Measurements from ENCODE around the gene CFAP92.

The CFAP92 gene

GRCh38 chr3:128967748-128968355, 26.0 kb downstream of the CFAP92 start:
- no peaks in the 10 kb centered on the region for H3K9me3 Mint-ChIP-seq
- peaks cover 7% of the 10 kb centered on the region for H3K4me1 Mint-ChIP-seq (ENCODE audit: low read depth)
- no peaks in the 10 kb centered on the region for H3K36me3 Mint-ChIP-seq (ENCODE audit: low read depth)
- H3K4me3 Mint-ChIP-seq, result no peak overlapping the region
- no peak overlapping the region for H3K27ac Mint-ChIP-seq
- H3K27me3 Mint-ChIP-seq, result no peaks in the 10 kb centered on the region
- DNase-seq, result no peak

DNA sequence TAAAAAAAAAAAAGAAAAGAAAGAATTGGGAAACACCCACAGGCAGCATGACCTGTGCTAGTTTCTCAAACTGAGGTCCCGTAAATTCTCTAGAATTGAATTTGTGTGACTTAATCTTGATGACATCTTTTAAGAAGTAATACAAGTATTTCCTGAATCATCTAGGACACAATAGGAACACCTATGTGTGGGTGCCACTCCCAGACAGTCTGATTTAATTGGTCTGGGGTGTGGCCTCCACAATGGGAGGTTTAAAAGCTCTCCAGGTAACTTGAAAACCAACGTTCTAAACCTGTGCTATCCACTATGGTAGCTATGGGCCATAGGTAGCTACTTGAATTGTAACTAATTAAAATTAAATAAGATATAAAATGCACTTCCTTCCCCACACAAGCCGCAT, 28.1 kb downstream of the CFAP92 start:
- Mint-ChIP-seq H3K36me3 (ENCODE audit: low read depth) (no peaks in the 10 kb centered on the region), H3K4me1 (ENCODE audit: low read depth) (peaks cover 7% of the 10 kb centered on the region), H3K4me3 (no peak overlapping the region), H3K27me3 (no peaks in the 10 kb centered on the region), H3K9me3 (no peaks in the 10 kb centered on the region), H3K27ac (no peak overlapping the region)
- no peak for DNase-seq

DNA sequence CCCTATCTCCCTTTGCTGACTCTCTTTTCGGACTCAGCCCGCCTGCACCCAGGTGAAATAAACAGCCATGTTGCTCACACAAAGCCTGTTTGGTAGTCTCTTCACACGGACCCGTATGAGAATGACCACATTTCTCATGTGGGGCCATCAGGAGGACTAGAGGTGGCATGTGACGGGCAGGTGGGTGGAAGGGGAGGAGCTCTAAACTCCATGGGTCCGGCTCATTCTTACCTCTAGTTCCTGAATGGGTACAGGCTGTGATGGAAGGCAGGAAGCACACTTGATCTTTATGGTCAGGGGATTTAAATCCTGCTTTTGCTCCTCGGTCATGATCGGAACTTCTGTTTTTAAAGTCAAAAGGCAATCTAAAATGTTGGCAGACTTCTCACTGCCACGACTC, 28.6 kb downstream of the CFAP92 start:
- peaks cover 3% of the 10 kb centered on the region for H3K4me1 Mint-ChIP-seq (ENCODE audit: low read depth)
- H3K4me3 Mint-ChIP-seq, result no peak overlapping the region
- H3K27ac Mint-ChIP-seq, result no peak overlapping the region
- no peaks in the 10 kb centered on the region for H3K9me3 Mint-ChIP-seq
- no peak for DNase-seq
- no peaks in the 10 kb centered on the region for H3K36me3 Mint-ChIP-seq (ENCODE audit: low read depth)
- H3K27me3 Mint-ChIP-seq, result no peaks in the 10 kb centered on the region

GRCh38 chr3:128956440-128956839, 37.4 kb downstream of the CFAP92 start:
- Mint-ChIP-seq H3K9me3 (peaks cover 4% of the 10 kb centered on the region), H3K4me3 (no peak overlapping the region), H3K27ac (no peak overlapping the region), H3K36me3 (ENCODE audit: low read depth) (no peaks in the 10 kb centered on the region), H3K27me3 (no peaks in the 10 kb centered on the region), H3K4me1 (ENCODE audit: low read depth) (no peaks in the 10 kb centered on the region)
- DNase-seq, result no peak

DNA sequence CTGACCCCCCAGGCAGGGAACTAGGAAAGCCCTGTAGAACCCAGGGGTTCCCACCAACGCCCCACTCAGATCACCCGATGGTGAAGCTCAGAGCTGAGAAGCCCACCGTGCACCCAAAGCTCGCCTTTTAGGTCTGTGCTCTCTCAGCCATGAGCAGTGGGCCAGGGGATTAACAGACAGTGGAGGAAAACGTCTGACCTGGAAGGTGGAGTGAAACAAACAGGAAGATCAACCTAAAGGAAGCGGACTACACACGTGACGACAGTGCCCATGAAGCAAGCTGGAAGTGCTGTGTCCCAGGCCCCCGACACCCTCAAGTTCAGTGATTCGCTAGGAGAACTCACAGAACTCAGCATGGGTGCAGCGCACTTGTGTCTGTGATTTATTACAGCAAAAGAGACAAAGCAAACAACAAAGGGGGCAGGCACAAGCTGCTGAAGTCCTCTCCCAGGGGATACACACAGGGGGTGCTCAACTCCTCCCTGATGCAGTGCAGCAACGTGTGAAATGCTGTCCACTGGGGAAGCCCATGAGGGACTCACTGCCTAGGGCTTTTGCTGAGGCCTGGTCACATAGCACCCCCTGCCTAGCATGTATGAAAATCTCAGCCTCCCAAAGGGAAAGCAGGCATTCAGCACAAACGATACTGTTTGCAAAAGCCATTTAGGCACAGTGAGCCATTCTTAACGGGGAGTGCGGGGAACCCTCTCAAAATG, 43.5 kb downstream of the CFAP92 start:
- Mint-ChIP-seq H3K4me3 (no peak overlapping the region), H3K4me1 (ENCODE audit: low read depth) (no peaks in the 10 kb centered on the region), H3K27me3 (no peaks in the 10 kb centered on the region), H3K36me3 (ENCODE audit: low read depth) (no peaks in the 10 kb centered on the region), H3K9me3 (no peaks in the 10 kb centered on the region), H3K27ac (no peak overlapping the region)
- no peak for DNase-seq

GRCh38 chr3:128949158-128949557, 44.7 kb downstream of the CFAP92 start:
- Mint-ChIP-seq H3K9me3 (no peaks in the 10 kb centered on the region), H3K4me3 (no peak overlapping the region), H3K4me1 (ENCODE audit: low read depth) (no peaks in the 10 kb centered on the region), H3K27me3 (no peaks in the 10 kb centered on the region), H3K36me3 (ENCODE audit: low read depth) (no peaks in the 10 kb centered on the region), H3K27ac (no peak overlapping the region)
- no peak for DNase-seq

GRCh38 chr3:128946411-128946810, 47.5 kb downstream of the CFAP92 start:
- H3K9me3 Mint-ChIP-seq, result no peaks in the 10 kb centered on the region
- no peak overlapping the region for H3K27ac Mint-ChIP-seq
- no peak for DNase-seq
- no peaks in the 10 kb centered on the region for H3K4me1 Mint-ChIP-seq (ENCODE audit: low read depth)
- no peaks in the 10 kb centered on the region for H3K27me3 Mint-ChIP-seq
- no peaks in the 10 kb centered on the region for H3K36me3 Mint-ChIP-seq (ENCODE audit: low read depth)
- H3K4me3 Mint-ChIP-seq, result no peak overlapping the region

DNA sequence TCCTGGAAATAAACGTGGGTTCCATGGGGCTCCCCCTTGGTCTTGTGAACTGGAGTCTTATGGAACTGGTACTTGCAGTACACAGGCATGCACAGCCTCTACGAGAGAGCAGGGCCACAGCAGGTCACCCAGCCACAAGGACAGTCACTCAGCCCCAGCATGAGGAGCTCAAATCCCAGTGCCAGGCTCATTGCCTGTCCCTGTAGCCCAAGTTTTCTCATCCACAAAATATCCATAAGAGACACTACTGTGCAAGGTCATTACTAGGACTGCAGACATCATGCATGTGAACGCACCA, 48.0 kb downstream of the CFAP92 start:
- no peaks in the 10 kb centered on the region for H3K36me3 Mint-ChIP-seq (ENCODE audit: low read depth)
- H3K4me1 Mint-ChIP-seq (ENCODE audit: low read depth), result no peaks in the 10 kb centered on the region
- no peaks in the 10 kb centered on the region for H3K9me3 Mint-ChIP-seq
- no peak overlapping the region for H3K4me3 Mint-ChIP-seq
- no peaks in the 10 kb centered on the region for H3K27me3 Mint-ChIP-seq
- no peak overlapping the region for H3K27ac Mint-ChIP-seq
- no peak for DNase-seq

DNA sequence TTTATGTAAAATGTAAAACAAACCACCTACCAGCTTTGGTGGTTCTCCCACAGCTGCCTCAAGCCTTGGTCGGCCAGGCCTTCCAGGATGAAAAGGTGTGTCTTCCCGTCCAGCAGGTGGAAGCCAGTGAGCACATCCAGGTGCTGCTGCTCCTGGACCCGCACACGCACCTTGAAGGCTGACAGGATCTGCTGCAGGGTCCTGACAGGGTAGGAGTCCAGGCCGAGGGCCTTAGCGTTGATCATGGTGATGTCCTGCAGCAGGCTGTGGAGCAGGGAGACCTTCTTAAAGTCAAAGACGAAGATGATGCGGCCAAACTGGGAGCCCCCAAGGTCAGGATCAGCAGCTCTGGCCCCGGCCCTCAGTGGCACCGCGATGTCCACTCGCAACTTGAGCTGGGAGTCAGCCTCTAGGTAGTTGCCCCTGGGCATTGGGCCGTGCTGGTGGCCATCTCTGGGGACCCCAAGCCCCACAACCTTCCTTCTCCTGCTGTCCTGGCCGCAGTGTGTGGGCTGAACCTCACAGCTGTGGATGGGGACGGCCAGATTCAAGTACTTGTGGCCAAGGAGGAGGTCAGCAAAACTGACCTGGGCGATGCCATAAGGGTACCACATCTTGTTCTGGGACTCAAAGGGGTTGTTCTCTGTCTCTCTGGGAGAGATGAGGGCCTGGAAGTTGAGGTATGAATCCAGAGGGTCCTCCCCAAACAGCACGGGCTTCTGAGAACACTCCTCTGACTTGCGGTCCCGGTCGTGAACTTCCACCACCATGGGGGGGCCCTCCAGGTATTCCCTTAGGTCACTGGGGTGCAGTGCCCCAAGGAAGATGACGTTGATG, 48.6 kb downstream of the CFAP92 start:
- no peaks in the 10 kb centered on the region for H3K9me3 Mint-ChIP-seq
- no peak overlapping the region for H3K27ac Mint-ChIP-seq
- H3K27me3 Mint-ChIP-seq, result no peaks in the 10 kb centered on the region
- DNase-seq, result no peak
- H3K4me1 Mint-ChIP-seq (ENCODE audit: low read depth), result no peaks in the 10 kb centered on the region
- H3K4me3 Mint-ChIP-seq, result no peak overlapping the region
- no peaks in the 10 kb centered on the region for H3K36me3 Mint-ChIP-seq (ENCODE audit: low read depth)

- no peak for DNase-seq
- no peak overlapping the region for H3K27ac Mint-ChIP-seq
These were observed 51.5 kb downstream of the CFAP92 start for GRCh38 chr3:128942161-128942952.

GRCh38 chr3:128940252-128940651, 53.6 kb downstream of the CFAP92 start:
- no peaks in the 10 kb centered on the region for H3K4me1 Mint-ChIP-seq (ENCODE audit: low read depth)

More at GRCh38 chr3:128942161-128942952, 51.5 kb downstream of the CFAP92 start:
- Mint-ChIP-seq H3K9me3 (no peaks in the 10 kb centered on the region), H3K27me3 (no peaks in the 10 kb centered on the region), H3K4me3 (no peak overlapping the region), H3K36me3 (ENCODE audit: low read depth) (no peaks in the 10 kb centered on the region), H3K4me1 (ENCODE audit: low read depth) (no peaks in the 10 kb centered on the region)

DNA sequence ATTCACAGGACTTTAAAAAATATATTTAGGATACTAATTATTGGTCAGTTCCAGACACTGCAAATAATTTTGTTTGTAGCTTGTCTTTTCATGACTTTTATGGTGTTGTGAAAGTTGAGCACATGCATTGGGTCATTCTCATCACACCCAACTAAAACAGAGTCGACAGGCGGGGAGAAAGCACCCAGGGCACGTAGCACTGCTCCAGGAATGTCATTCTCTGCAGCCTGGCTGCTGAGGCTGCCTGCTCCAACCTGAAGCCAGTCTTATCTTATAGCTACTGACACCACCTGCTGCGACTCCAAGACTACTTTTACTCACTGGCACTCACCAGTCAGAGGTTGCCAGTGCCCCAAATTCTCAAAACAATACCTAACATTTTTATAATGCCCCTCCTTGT, 57.5 kb downstream of the CFAP92 start:
- Mint-ChIP-seq H3K27me3 (no peaks in the 10 kb centered on the region), H3K27ac (no peak overlapping the region), H3K9me3 (no peaks in the 10 kb centered on the region), H3K36me3 (ENCODE audit: low read depth) (no peaks in the 10 kb centered on the region), H3K4me3 (no peak overlapping the region), H3K4me1 (ENCODE audit: low read depth) (no peaks in the 10 kb centered on the region)
- DNase-seq, result no peak

More at GRCh38 chr3:128940252-128940651, 53.6 kb downstream of the CFAP92 start:
- no peaks in the 10 kb centered on the region for H3K36me3 Mint-ChIP-seq (ENCODE audit: low read depth)
- no peak overlapping the region for H3K27ac Mint-ChIP-seq
- no peaks in the 10 kb centered on the region for H3K9me3 Mint-ChIP-seq
- H3K27me3 Mint-ChIP-seq, result no peaks in the 10 kb centered on the region
- no peak for DNase-seq
- H3K4me3 Mint-ChIP-seq, result no peak overlapping the region

DNA sequence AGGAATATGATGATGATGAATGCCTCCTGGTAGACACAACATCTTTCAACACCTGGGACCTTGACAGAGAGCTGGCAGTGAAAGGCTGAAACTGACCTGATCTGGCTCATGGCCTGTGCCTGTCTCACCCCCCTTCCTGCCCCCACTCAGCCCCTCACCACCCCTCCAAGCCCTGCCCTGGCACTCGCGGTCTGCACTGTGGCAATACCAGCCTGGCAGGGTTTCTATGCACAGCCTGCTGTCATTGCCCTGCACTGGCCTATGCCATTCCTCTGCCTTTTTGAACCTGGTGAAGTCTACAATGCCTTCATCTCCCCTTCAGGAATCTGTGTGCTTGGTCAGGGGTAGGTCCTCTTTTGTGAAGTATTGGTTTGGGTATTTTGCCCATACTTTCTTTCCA, 58.0 kb downstream of the CFAP92 start:
- H3K27ac Mint-ChIP-seq, result no peak overlapping the region
- no peaks in the 10 kb centered on the region for H3K27me3 Mint-ChIP-seq
- H3K4me1 Mint-ChIP-seq (ENCODE audit: low read depth), result no peaks in the 10 kb centered on the region
- no peak for DNase-seq
- no peaks in the 10 kb centered on the region for H3K9me3 Mint-ChIP-seq
- H3K36me3 Mint-ChIP-seq (ENCODE audit: low read depth), result no peaks in the 10 kb centered on the region
- no peak overlapping the region for H3K4me3 Mint-ChIP-seq

GRCh38 chr3:128933922-128934253, 60.0 kb downstream of the CFAP92 start:
- Mint-ChIP-seq H3K27ac (no peak overlapping the region), H3K36me3 (ENCODE audit: low read depth) (no peaks in the 10 kb centered on the region), H3K4me3 (no peak overlapping the region), H3K27me3 (no peaks in the 10 kb centered on the region), H3K9me3 (no peaks in the 10 kb centered on the region), H3K4me1 (ENCODE audit: low read depth) (no peaks in the 10 kb centered on the region)
- DNase-seq, result no peak

Data from activated T-cell treated with anti-CD3 and anti-CD28 coated beads, Interleukin-2, amount 50 U/mL, for 24 hours (primary cell).